ENCODE measurements around the gene LRRC32. TPM values are rescaled to one million over a fixed set of nuclear protein-coding genes. Genes with fewer than 3 reads are reported as not detected.

The LRRC32 gene
- total RNA-seq, 2 experiments from 2014 or later, result 5.5 to 25.3 TPM

GRCh38 chr11:76703707-76704106 is 33.2 kb upstream of the LRRC32 start:
- TF ChIP-seq EZH2phosphoT487 (IDR thresholded peaks at IDR 0.05; ENCODE audit: borderline replicate concordance, low read depth, low read length) (no peak), CTCF (conservative IDR thresholded peaks at IDR 0.05; ENCODE audit: low read length) (no peak)
- Histone ChIP-seq H3K27ac (ENCODE audit: low read depth, low read length, poor library complexity, severe bottlenecking) (no peak overlapping the region), H3K36me3 (ENCODE audit: insufficient read depth, low read length) (no peaks in the 10 kb centered on the region), H3K4me3 (ENCODE audit: low read depth, low read length, poor library complexity, severe bottlenecking) (no peak overlapping the region), H3K9me3 (ENCODE audit: low read length) (no peaks in the 10 kb centered on the region), H2AFZ (ENCODE audit: low read length) (no peak overlapping the region), H3K9me2 (ENCODE audit: insufficient read depth, low read length) (no peaks in the 10 kb centered on the region), H3K79me2 (ENCODE audit: insufficient read depth, low read depth, low read length) (no peaks in the 10 kb centered on the region), H3K4me2 (ENCODE audit: low read length) (no peak overlapping the region), H3K4me1 (ENCODE audit: insufficient read depth, low read length, poor library complexity, severe bottlenecking) (peaks cover 7% of the 10 kb centered on the region), H4K20me1 (ENCODE audit: insufficient read depth, low read length) (no peaks in the 10 kb centered on the region)
- DNase-seq (ENCODE audit: low spot score), result no peak
- ChIA-PET CTCF (ENCODE audit: unreplicated experiment) (no interaction called here), POLR2A (no interaction called here)
- no TSS peak for BruUV-seq (replicated peaks)
- intact Hi-C loops (cut with micrococcal nuclease; ENCODE audit: unreplicated experiment), result no loop called here

GRCh38 chr11:76702336-76703128 is 32.0 kb upstream of the LRRC32 start:
- H4K20me1 ChIP-seq (ENCODE audit: insufficient read depth, low read length), result no peaks in the 10 kb centered on the region
- TF ChIP-seq EZH2phosphoT487 (IDR thresholded peaks at IDR 0.05; ENCODE audit: borderline replicate concordance, low read depth, low read length) (no peak), CTCF (conservative IDR thresholded peaks at IDR 0.05; ENCODE audit: low read length) (no peak)
- no peaks in the 10 kb centered on the region for H3K79me2 ChIP-seq (ENCODE audit: insufficient read depth, low read depth, low read length)
- no peak for DNase-seq (ENCODE audit: low spot score)
- ChIA-PET POLR2A (no interaction called here), CTCF (ENCODE audit: unreplicated experiment) (no interaction called here)
- H3K9me2 ChIP-seq (ENCODE audit: insufficient read depth, low read length), result no peaks in the 10 kb centered on the region
- no peak overlapping the region for H3K4me2 ChIP-seq (ENCODE audit: low read length)
- no peak overlapping the region for H3K4me3 ChIP-seq (ENCODE audit: low read depth, low read length, poor library complexity, severe bottlenecking)
- no TSS peak for BruUV-seq (replicated peaks)
- H2AFZ ChIP-seq (ENCODE audit: low read length), result no peak overlapping the region
- no peaks in the 10 kb centered on the region for H3K36me3 ChIP-seq (ENCODE audit: insufficient read depth, low read length)
- no peaks in the 10 kb centered on the region for H3K9me3 ChIP-seq (ENCODE audit: low read length)
- intact Hi-C loops (cut with micrococcal nuclease; ENCODE audit: unreplicated experiment), result no loop called here
- no peak overlapping the region for H3K27ac ChIP-seq (ENCODE audit: low read depth, low read length, poor library complexity, severe bottlenecking)
- peaks cover 7% of the 10 kb centered on the region for H3K4me1 ChIP-seq (ENCODE audit: insufficient read depth, low read length, poor library complexity, severe bottlenecking)

GRCh38 chr11:76701294-76702040 is 30.9 kb upstream of the LRRC32 start:
- H3K27ac ChIP-seq (ENCODE audit: low read depth, low read length, poor library complexity, severe bottlenecking), result no peak overlapping the region
- ChIA-PET POLR2A (no interaction called here), CTCF (ENCODE audit: unreplicated experiment) (no interaction called here)

More at GRCh38 chr11:76701294-76702040, 30.9 kb upstream of the LRRC32 start:
- no peaks in the 10 kb centered on the region for H3K9me3 ChIP-seq (ENCODE audit: low read length)
- H2AFZ ChIP-seq (ENCODE audit: low read length), result no peak overlapping the region
- intact Hi-C loops (cut with micrococcal nuclease; ENCODE audit: unreplicated experiment), result no loop called here
- no peaks in the 10 kb centered on the region for H3K9me2 ChIP-seq (ENCODE audit: insufficient read depth, low read length)
- no peaks in the 10 kb centered on the region for H4K20me1 ChIP-seq (ENCODE audit: insufficient read depth, low read length)
- H3K4me3 ChIP-seq (ENCODE audit: low read depth, low read length, poor library complexity, severe bottlenecking), result no peak overlapping the region
- H3K79me2 ChIP-seq (ENCODE audit: insufficient read depth, low read depth, low read length), result no peaks in the 10 kb centered on the region
- no TSS peak for BruUV-seq (replicated peaks)
- no peaks in the 10 kb centered on the region for H3K36me3 ChIP-seq (ENCODE audit: insufficient read depth, low read length)
- TF ChIP-seq CTCF (conservative IDR thresholded peaks at IDR 0.05; ENCODE audit: low read length) (no peak), EZH2phosphoT487 (IDR thresholded peaks at IDR 0.05; ENCODE audit: borderline replicate concordance, low read depth, low read length) (no peak)
- peaks cover 7% of the 10 kb centered on the region for H3K4me1 ChIP-seq (ENCODE audit: insufficient read depth, low read length, poor library complexity, severe bottlenecking)
- H3K4me2 ChIP-seq (ENCODE audit: low read length), result no peak overlapping the region
- no peak for DNase-seq (ENCODE audit: low spot score)

Data from OCI-LY7 (cell line).